Activated naive CD8-positive, alpha-beta T cell treated with anti-CD3 and anti-CD28 coated beads, Interleukin-2, amount 10 ng/mL, durations not matched to agents 7 days and 5 days (primary cell): ENCODE data around the gene HSPA4. TPM values are rescaled to one million over a fixed set of nuclear protein-coding genes. Genes with fewer than 3 reads are reported as not detected.

Source experiments
- ATAC-seq: fragments of 150-1000 bp; cut with Tn5 transposase; one replicate; pipeline ENCODE4 v1.10.0; 2021; ENCODE audit warnings: low read depth, moderate library complexity
- POLR2A ChIA-PET: fragments of 350-600 bp; sonication (Branson Sonifier 250); formaldehyde crosslinking; loops from one replicate; lab custom pipeline; 2021; ENCODE audit warnings: antibody characterized with exemption; lab: Charles Lee
- DNase-seq: peaks from one replicate; pipeline ENCODE4 v3.0.0; 2021
- H3K27ac Mint-ChIP-seq: one replicate; pipeline ENCODE4 v1.8.0; 2022; ENCODE audit warnings: mild to moderate bottlenecking, mixed read lengths
- H3K27me3 Mint-ChIP-seq: one replicate; pipeline ENCODE4 v1.8.0; 2022; ENCODE audit warnings: mild to moderate bottlenecking, moderate library complexity, mixed read lengths
- H3K36me3 Mint-ChIP-seq: one replicate; pipeline ENCODE4 v1.8.0; 2021; ENCODE audit warnings: mild to moderate bottlenecking, mixed read lengths
- H3K4me1 Mint-ChIP-seq: one replicate; pipeline ENCODE4 v1.8.0; 2021; ENCODE audit warnings: mixed read lengths
- H3K4me3 Mint-ChIP-seq: one replicate; pipeline ENCODE4 v1.8.0; 2022; ENCODE audit warnings: mild to moderate bottlenecking, moderate library complexity, mixed read lengths
- H3K9me3 Mint-ChIP-seq: one replicate; pipeline ENCODE4 v1.8.0; 2021; ENCODE audit warnings: mixed read lengths
- total RNA-seq, 2 experiments: library from RNA; stranded (reverse); gene quantifications; one replicate each; pipeline ENCODE4 v1.2.3, GENCODE V29; 2021

Gene HSPA4
- total RNA-seq, 2 experiments from 2014 or later, result 78.9 to 83.2 TPM

DNA sequence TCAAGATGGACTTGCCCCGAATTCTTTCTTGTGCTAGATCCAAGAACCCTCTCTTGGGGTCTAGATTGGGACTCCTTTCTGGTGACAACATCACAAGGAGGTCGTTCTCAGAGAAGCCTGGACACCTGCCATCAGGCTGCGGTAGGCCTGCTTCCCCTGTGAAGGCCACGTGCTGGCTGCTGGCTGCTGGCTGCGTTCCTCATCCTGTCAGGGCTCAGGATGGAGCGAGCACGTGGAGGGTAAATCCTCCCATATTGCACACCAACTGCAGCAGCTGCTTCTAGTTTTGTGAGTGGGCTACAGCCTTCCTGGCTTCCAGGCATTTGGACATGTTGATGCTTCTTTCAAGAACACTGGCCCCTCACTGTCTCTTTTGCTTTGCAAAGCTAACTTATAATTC is 95.6 kb downstream of the HSPA4 start:
- Mint-ChIP-seq H3K36me3 (no peaks in the 10 kb centered on the region), H3K27me3 (no peaks in the 10 kb centered on the region), H3K9me3 (no peaks in the 10 kb centered on the region), H3K27ac (no peak overlapping the region), H3K4me3 (no peak overlapping the region), H3K4me1 (peaks cover 9% of the 10 kb centered on the region)
- DNase-seq, result no peak
- POLR2A ChIA-PET, result no interaction called here
- no peak for ATAC-seq

DNA sequence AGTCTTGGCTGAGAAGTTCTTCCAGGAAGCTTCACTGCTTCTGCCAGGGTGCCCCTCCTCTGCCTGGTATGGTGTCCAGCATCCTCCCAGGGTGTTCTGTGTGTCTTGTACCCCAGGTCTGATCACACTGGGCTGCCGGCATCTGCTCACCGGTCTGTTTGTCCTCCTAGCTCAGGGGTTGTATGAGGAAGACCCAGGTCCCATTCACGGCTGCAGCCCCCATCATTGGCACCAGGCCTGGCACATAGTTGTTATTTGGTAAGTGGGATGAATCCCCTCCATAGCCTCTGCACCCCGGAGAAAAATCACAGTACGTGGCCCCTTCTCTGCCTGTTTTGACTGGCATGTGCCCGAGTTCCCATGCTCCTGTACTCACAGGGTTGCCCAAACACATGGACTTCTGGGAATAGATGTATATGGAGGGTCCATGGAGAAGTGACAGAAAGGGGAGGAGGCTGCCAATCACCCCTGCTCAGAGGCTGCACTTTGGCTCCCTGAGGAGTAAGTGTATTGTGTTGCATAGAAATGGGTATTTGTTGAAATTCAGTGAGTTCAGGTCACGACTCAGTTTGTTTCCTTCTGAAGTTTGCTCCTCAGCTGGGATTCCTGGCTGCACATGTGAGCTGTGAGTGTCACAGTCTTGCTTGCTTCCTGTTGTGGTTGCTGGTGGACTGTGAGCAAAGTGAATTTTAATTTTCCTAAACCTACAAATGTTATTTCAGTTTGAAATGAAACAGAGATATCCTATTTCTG is 96.2 kb downstream of the HSPA4 start:
- Mint-ChIP-seq H3K27me3 (peaks cover 2% of the 10 kb centered on the region), H3K4me1 (peaks cover 9% of the 10 kb centered on the region), H3K36me3 (no peaks in the 10 kb centered on the region), H3K27ac (no peak overlapping the region), H3K9me3 (no peaks in the 10 kb centered on the region), H3K4me3 (no peak overlapping the region)
- DNase-seq (no peak), ATAC-seq (no peak)
- POLR2A ChIA-PET, result no interaction called here

DNA sequence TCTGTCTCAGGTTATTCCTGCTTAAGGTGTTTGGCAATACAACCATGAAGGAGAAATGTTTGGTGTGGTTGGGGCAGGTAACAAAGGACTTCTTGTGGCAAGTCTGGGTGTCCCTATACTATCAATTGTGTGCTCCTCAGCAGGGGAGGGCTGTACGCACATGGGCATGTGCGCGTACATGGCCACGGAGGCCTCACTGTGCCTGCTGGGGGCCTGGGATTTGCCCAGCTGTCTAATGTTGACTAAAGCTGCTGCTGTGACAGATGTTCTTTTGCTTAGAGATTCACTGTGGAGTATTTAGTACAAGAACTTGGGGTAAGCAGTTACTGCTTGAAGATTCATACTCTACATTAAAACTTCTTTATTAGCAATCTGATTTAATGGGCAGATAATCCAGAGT is 97.5 kb downstream of the HSPA4 start:
- Mint-ChIP-seq H3K36me3 (no peaks in the 10 kb centered on the region), H3K9me3 (no peaks in the 10 kb centered on the region), H3K27me3 (peaks cover 2% of the 10 kb centered on the region), H3K4me3 (no peak overlapping the region), H3K4me1 (peaks cover 9% of the 10 kb centered on the region), H3K27ac (no peak overlapping the region)
- DNase-seq (no peak), ATAC-seq (no peak)
- POLR2A ChIA-PET, result interaction anchor here (1.2 kb wide), 1 partner anchor 21 kb away, joined by 3 read pairs; no protein-coding TSS in a partner anchor

DNA sequence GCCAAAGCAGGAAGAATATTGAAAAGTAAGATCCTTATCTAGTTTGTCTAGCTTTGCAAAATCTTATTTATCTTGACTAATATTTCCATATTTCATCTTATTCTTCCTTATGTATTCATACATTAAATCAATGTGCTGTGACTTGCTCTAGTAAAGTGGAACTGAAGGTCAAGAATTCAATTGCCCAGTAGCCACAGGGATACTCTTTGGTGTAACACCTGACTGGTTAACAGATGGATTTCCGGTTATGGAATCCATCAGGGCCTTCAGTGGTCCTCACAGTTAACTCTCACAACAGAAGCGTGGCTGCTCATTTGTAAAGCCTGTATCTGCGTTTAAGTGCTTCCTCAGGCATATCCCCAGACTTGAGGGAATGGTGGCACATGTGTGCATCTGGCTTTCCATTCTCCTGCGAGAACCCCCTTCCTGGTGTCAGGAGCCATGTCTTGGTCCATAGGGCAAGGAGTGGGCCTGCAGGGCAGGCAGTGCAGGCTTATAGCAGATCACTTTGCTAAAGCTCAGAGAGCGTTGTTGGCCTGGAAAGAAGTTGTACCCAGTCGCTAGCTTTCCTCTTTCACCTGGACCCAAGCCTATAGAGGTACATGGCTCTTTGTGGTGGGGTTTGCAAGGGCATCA is 99.2 kb downstream of the HSPA4 start:
- no peak overlapping the region for H3K27ac Mint-ChIP-seq
- no peak for ATAC-seq
- no peaks in the 10 kb centered on the region for H3K9me3 Mint-ChIP-seq
- no peaks in the 10 kb centered on the region for H3K36me3 Mint-ChIP-seq
- POLR2A ChIA-PET, result no interaction called here
- H3K4me1 Mint-ChIP-seq, result peaks cover 9% of the 10 kb centered on the region
- peaks cover 2% of the 10 kb centered on the region for H3K27me3 Mint-ChIP-seq
- no peak overlapping the region for H3K4me3 Mint-ChIP-seq
- no peak for DNase-seq

DNA sequence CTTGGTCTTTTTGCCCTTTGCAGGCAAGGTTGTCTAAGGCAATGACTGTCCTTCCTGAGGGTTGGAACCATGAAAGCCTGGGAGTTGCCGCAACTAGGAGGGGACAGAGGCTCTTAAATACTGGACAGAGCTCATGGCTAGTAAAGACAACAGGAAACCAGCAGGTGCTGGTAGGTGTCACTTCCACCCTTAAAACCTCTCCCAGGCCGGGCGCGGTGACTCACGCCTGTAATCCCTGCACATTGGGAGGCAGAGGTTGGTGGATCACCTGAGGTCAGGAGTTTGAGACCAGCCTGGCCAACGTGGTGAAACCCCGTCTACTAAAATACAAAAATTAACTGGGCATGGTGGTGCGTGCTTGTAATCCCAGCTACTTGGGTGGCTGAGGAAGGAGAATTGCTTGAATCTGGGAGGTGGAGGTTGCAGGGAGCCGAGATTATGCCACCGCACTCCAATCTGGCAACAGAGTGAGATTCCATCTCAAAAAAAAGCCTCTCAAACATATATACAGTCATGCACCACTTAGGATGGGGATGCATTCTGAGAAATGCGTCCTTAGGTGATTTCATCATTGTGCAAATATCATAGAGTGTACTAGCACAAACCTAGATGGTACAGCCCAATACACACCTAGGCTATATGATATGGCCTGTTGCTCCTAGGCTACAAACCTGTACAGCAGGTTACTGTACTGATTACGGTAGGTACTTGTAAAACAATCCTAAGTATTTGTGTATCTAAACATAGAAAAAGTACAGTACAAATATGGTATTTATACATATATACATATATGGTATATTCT is 102.7 kb downstream of the HSPA4 start:
- no peaks in the 10 kb centered on the region for H3K4me1 Mint-ChIP-seq
- peaks cover 4% of the 10 kb centered on the region for H3K9me3 Mint-ChIP-seq
- no peak overlapping the region for H3K27ac Mint-ChIP-seq
- POLR2A ChIA-PET, result no interaction called here
- no peaks in the 10 kb centered on the region for H3K36me3 Mint-ChIP-seq
- H3K4me3 Mint-ChIP-seq, result no peak overlapping the region
- ATAC-seq (no peak), DNase-seq (no peak)
- H3K27me3 Mint-ChIP-seq, result peaks cover 2% of the 10 kb centered on the region

DNA sequence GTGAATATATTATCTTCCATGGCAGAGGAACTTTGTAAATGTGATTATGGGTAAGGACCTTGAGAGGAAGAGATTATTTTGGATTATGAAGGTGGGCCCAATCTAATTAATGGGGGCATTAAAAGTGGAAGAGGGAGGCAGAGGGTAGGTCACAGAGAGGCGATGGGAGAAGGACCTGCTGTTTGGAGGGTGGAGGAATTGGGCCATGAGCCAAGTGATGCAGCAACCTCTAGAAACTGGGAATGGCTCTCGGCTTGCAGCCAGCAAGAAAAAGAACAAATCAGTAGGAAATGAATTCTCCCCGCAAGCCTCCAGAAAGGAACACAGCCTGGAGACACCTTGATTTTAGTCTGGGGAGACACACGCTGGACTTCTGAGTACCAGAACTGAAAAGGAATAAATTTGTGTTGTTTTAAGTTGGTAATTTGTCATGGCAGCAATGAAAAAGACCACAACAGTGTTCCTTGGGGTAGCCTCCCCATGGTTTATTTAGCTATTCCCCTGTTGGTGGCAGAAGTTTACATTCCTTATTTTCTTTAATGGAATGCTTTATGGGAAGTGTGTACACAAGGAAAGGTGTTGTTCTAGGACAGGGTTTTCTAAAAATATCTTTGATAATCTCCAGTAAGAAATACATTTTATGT is 103.6 kb downstream of the HSPA4 start:
- ATAC-seq (no peak), DNase-seq (no peak)
- H3K36me3 Mint-ChIP-seq, result no peaks in the 10 kb centered on the region
- H3K9me3 Mint-ChIP-seq, result peaks cover 4% of the 10 kb centered on the region
- no peaks in the 10 kb centered on the region for H3K4me1 Mint-ChIP-seq
- POLR2A ChIA-PET, result no interaction called here
- H3K4me3 Mint-ChIP-seq, result no peak overlapping the region
- peaks cover 2% of the 10 kb centered on the region for H3K27me3 Mint-ChIP-seq
- no peak overlapping the region for H3K27ac Mint-ChIP-seq

Other genes starting within 250 kb of the HSPA4 start
- not detected for gene SOWAHA, start 238.7 kb upstream of the HSPA4 start, total RNA-seq
- gene SHROOM1, start 221.4 kb upstream of the HSPA4 start, total RNA-seq, result 1 to 10 TPM; 4.0 to 6.3 TPM
- gene GDF9, start 185.5 kb upstream of the HSPA4 start, total RNA-seq, result under 1 TPM; 0.77 to 0.80 TPM
- 100 to 1,000 TPM; 278 to 286 TPM for gene UQCRQ, start 185.4 kb upstream of the HSPA4 start, total RNA-seq
- 1 to 10 TPM; 4.4 to 4.5 TPM for gene LEAP2, start 178.3 kb upstream of the HSPA4 start, total RNA-seq
- 10 to 100 TPM; 40.3 to 42.1 TPM for gene AFF4, start 88.4 kb upstream of the HSPA4 start, total RNA-seq
- 10 to 100 TPM; 22.8 to 24.5 TPM for gene ZCCHC10, start 25.5 kb upstream of the HSPA4 start, total RNA-seq